A673 (cell line): Measurements from ENCODE around the gene MAST3.

ENCODE experiments used
- EZH2 ChIP-seq: fragments of 200-600 bp; sonication (generic); IDR thresholded peaks from 2 replicates; pipeline ENCODE4 v1.6.1; 2017; ENCODE audit warnings: borderline replicate concordance, low read depth, mild to moderate bottlenecking, mixed read lengths, antibody characterized with exemption, low read length; ENCODE audit not compliant: poor library complexity, severe bottlenecking
- TF ChIP-seq, protein P1 (sequence below): fragments of 300-800, 200-600 bp; sonication (generic); conservative IDR thresholded peaks from 2 replicates; pipeline ENCODE4 v1.5.1; 2017; ENCODE audit warnings: low read depth, mild to moderate bottlenecking, antibody characterized with exemption, low read length, moderate library complexity, mixed read lengths

GRCh38 chr19:18137657-18138339 lies 40.2 kb downstream of the MAST3 start:
- TF ChIP-seq, protein P1, sequence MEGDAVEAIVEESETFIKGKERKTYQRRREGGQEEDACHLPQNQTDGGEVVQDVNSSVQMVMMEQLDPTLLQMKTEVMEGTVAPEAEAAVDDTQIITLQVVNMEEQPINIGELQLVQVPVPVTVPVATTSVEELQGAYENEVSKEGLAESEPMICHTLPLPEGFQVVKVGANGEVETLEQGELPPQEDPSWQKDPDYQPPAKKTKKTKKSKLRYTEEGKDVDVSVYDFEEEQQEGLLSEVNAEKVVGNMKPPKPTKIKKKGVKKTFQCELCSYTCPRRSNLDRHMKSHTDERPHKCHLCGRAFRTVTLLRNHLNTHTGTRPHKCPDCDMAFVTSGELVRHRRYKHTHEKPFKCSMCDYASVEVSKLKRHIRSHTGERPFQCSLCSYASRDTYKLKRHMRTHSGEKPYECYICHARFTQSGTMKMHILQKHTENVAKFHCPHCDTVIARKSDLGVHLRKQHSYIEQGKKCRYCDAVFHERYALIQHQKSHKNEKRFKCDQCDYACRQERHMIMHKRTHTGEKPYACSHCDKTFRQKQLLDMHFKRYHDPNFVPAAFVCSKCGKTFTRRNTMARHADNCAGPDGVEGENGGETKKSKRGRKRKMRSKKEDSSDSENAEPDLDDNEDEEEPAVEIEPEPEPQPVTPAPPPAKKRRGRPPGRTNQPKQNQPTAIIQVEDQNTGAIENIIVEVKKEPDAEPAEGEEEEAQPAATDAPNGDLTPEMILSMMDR, result no peak
- TF ChIP-seq EZH2, result no peak
